ENCODE measurements around the gene QPCTL.

DNA sequence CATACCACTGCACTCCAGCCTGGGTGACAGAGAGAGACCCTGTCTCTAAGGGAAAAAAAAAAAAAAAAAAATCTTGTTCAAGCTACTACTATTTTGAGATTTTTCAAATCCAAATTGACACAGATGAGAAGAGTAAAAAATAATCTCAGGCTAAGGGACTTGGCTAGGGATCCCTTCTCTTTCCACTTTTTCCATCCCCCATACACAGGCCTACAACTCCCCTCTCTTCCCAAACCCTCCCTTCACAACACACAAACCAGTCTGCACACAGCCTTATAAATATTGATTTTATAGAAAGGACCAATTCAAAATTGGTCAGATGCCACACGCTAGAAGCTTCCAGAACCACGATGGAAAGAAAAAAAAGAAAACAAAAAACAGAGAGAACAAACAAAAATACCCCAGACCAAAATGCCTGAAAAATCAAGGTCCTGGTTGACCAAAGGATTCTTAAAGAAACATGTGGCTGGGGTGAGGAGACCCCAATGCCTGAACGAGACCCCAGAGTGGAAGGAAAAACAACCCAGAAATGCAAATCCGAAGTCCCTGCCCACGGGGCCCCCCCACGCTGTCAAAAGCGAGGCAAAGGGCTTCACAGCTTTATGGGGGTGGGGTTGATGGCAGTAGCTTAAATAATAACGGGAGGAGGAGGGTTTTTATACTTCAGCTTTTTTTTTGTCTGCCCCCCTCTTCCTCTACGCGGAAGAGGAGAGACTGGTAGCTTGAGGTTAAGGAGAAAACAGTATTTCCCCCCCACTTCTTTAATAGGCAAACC is 18.1 kb downstream of the QPCTL start:
- TF ChIP-seq ZNF274 (IDR thresholded peaks at IDR 0.05; ENCODE audit: low read depth, low read length), result no peak
- no peak for TF ChIP-seq YY1 (IDR thresholded peaks at IDR 0.05; ENCODE audit: insufficient read depth, insufficient read length)
- TF ChIP-seq SUZ12 (IDR thresholded peaks at IDR 0.05; ENCODE audit: extremely low read depth, insufficient read depth, insufficient read length), result no peak
